HG03342 (cell line): ENCODE measurements around the gene RAB30.
A peak's percentile ranks its signal among the peaks of the same experiment; 100 is the strongest.
"Not testable (repeated sequence)": the region's sequence is repeated elsewhere in the genome, so short reads cannot be mapped to it uniquely, and the experiment has no call there.

Experiments
- ATAC-seq: cut with Tn5 transposase; IDR thresholded peaks from one replicate; pipeline ENCODE4 v1.9.1; 2021; ENCODE audit warnings: mild to moderate bottlenecking, moderate library complexity; ENCODE audit not compliant: unreplicated experiment

RAB30 gene

GRCh38 chr11:82988936-82989627 is 82.6 kb downstream of the RAB30 start:
- ATAC-seq = no peak

- no peak for ATAC-seq
Measured at GRCh38 chr11:82987997-82988396, 83.7 kb downstream of the RAB30 start.

DNA sequence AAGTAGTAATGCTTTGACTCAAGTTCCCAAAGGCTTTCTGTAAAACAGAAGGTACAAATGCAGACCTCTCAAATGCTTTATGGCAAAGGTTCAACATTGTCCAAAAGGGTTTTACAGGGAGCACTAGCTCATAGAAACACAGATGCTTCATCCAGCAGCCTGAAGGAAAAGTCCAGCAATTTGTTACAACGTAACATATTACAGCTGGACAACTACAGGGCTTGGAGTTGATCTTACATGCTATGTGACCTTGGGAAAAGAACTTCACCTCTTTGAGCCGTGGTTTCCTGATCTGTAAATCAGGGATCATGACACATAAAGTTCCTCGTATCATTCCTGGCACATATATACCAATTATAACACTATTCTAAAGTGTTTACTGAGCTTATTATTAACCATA is 85.3 kb downstream of the RAB30 start:
- no peak for ATAC-seq

- ATAC-seq = no peak
Measured at GRCh38 chr11:82981852-82982251, 89.8 kb downstream of the RAB30 start.

- ATAC-seq = no peak
Measured at GRCh38 chr11:82980947-82981346, 90.8 kb downstream of the RAB30 start.

DNA sequence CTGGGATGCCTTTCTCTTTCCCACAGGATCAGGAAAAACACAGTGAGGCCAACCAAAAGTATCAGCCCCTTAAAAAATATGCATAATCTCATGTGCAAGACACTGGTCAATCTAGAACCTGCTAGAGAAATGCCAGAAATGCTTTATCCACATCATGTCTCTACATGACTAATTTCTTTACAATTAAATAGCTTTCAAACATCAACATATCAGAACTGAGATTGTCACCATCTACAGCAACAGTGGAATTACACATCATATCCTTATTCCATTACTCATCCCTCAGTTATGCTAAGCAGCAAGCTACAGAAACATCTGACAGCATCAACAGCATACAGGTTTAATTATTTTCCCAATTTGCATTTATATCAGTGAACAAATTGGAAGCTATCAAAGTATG is 91.4 kb downstream of the RAB30 start:
- ATAC-seq = no peak

GRCh38 chr11:82979824-82980223 is 91.9 kb downstream of the RAB30 start:
- ATAC-seq = no peak

GRCh38 chr11:82978422-82979099 is 93.1 kb downstream of the RAB30 start:
- no peak for ATAC-seq

DNA sequence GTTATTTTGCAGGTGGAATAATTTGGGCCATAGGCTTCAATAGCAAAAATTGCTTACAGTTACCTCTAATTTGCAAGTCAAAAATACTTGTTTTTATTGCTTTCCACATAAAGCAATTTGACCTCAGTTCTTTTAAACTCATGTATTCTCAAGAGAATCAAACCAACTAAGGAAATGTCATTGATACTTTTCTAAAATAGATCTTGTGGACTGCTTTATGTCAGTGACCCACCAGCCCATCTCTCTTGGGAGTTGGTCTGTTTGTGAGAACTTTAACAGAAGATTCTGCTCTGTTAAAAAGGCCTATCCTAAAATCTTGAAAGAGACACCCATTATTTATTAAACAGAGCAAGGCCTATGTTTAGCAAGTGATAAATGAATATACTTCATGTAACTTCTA is 94.9 kb downstream of the RAB30 start:
- no peak for ATAC-seq

DNA sequence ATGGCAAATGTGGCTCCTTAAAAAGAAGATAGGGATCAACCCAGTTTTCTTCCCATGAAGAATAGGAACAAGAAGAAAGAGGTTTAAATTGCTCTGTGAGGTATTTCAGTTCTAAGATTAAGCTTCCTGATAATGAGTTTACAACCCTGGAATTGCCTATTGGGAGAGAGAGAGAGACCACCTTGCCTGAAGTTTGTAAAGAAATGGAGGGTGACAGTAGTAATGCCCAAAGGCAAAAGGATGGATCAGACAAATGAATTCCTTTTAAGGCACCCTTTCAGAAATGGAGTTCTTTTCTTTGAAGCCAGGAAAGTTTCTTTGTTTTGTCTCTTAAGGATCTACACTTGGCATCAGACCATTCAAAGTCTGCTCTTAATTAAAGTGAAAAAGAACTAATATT is 95.8 kb downstream of the RAB30 start:
- ATAC-seq = no peak

GRCh38 chr11:82974851-82975250 is 96.8 kb downstream of the RAB30 start:
- ATAC-seq = no peak

DNA sequence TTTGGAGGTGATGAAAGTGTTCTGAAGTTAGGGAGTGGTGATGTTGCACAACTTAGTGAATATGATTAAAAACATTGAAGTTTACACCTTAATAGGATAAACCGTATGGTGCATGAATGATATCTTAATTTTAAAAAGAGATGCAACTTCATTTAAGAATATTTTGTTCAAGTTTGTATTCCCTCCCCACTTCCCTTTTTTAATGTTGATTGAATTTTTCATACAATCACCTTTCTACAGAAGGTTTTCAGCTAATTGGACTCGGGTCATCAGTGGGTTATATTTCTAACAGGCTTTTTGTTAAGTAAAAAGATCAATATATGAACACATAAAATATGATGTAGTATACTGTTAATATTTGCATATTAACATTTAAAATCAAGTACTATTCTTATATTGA is 97.6 kb downstream of the RAB30 start:
- ATAC-seq = no peak

GRCh38 chr11:82972103-82972502 is 99.6 kb downstream of the RAB30 start:
- no peak for ATAC-seq

GRCh38 chr11:82971519-82971946 is 100.2 kb downstream of the RAB30 start:
- not testable (repeated sequence) for ATAC-seq

- ATAC-seq = not testable (repeated sequence)
Measured at GRCh38 chr11:82970507-82971083, 101.1 kb downstream of the RAB30 start.

GRCh38 chr11:82969811-82970210 is 101.9 kb downstream of the RAB30 start:
- peak; percentile 92 for ATAC-seq

DNA sequence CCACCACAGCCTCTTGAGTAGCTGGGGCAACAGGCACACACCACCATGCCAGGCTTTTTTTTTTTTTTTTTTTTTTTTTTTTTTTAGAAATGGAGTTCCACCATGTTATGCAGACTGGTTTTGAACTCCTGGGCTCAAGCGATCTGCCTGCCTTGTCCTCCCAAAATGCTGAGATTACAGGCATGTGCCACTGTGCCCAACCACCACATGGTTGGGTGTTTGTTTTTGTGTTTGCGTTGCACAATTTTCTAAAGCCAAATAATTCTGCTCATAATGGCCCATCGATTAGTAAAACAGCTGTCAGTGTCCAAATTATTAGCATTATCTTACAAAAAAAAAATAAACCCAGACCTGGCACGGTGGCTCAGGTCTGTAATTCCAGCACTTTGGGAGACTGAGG is 104.3 kb downstream of the RAB30 start:
- no peak for ATAC-seq

- ATAC-seq = not testable (repeated sequence)
Measured at GRCh38 chr11:82962021-82962420, 109.7 kb downstream of the RAB30 start.

- peak; percentile 33 for ATAC-seq
Measured at GRCh38 chr11:82960779-82961143, 110.9 kb downstream of the RAB30 start.

- ATAC-seq = peak; percentile 91
Measured at GRCh38 chr11:82959987-82960778, 111.5 kb downstream of the RAB30 start.

DNA sequence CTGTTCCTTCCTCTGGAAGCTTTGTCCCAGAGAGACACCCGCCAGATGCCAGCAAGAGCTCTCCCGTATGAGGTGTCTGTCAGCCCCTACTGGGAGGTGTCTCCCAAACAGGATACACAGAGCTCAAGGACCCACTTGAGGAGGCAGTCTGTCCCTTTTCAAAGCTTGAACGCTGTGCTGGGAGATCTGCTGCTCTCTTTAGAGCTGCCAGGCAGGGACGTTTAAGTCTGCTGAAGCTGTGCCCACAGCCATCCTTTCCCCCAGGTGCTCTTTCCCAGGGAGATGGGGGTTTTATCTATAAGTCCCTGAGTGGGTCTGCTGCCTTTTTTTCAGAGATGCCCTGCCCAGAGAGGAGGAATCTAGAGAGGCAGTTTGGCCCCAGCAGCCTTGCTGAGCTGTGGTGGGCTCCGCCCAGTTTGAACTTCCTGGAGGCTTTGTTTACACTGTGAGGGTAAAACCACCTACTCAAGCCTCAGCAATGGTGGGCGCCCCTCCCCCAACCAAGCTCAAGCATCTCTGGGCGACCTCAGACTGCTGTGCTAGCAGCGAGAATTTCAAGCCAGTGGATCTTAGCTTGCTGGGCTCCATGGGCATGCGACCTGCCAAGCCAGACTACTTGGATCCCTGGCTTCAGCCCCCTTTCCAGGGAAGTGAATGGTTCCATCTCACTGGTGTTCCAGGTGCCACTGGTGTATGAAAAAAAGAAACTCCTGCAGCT is 115.8 kb downstream of the RAB30 start:
- not testable (repeated sequence) for ATAC-seq
